MG63 (cell line): ENCODE data around the gene SYNDIG1L. TPM values are rescaled to one million over a fixed set of nuclear protein-coding genes. Genes with fewer than 3 reads are reported as not detected.

Experiments used
- DNase-seq: peaks from one replicate; pipeline ENCODE4 v3.0.0-alpha.2; 2020
- H3K27me3 ChIP-seq: fragments of 250-450 bp; sonication (Bioruptor Pico); 2 replicates; pipeline ENCODE4 v1.5.1; 2020; ENCODE audit warnings: mild to moderate bottlenecking, moderate library complexity
- H3K36me3 ChIP-seq: fragments of 250-450 bp; sonication (Bioruptor Pico); 2 replicates; pipeline ENCODE4 v1.5.1; 2020; ENCODE audit warnings: mild to moderate bottlenecking, moderate library complexity
- H3K4me3 ChIP-seq: fragments of 250-450 bp; sonication (Bioruptor Pico); 2 replicates; pipeline ENCODE4 v1.5.1; 2020; ENCODE audit warnings: mild to moderate bottlenecking, moderate library complexity
- H3K9me3 ChIP-seq: fragments of 250-450 bp; sonication (Bioruptor Pico); 2 replicates; pipeline ENCODE4 v1.5.1; 2020; ENCODE audit warnings: mild to moderate bottlenecking, moderate library complexity
- total RNA-seq: library from RNA; depleted of rRNA; stranded (reverse); fragments of >200 nt; shearing (Covaris generic); gene quantifications from 2 replicates; pipeline ENCODE4 v1.2.3, GENCODE V29; 2014; ENCODE audit warnings: low replicate concordance

SYNDIG1L gene
- total RNA-seq, 1 experiment from 2014 or later: not detected

DNA sequence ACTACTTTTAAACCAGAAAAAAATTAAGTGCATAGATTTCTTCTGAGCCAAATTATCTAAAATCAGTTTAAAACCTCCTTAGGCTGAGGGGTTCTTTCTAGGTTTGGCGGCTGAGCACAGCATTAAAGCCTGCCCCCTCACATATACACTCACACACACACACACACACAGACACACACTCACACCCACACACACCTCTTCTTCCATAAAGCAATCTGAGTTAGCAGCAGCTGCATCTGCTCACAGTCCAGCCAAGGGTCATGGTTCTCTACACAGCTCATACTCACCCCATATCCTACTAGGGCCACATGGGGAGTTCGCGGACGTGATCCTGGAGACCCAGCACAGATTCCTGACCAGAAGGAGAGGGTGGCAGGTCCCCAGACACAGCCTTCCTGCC lies 12.4 kb downstream of the SYNDIG1L start:
- DNase-seq: no peak
- Histone ChIP-seq H3K36me3 (no peaks in the 10 kb centered on the region), H3K27me3 (peaks cover 9% of the 10 kb centered on the region), H3K9me3 (no peaks in the 10 kb centered on the region), H3K4me3 (no peak overlapping the region)

GRCh38 chr14:74412753-74413152 lies 13.3 kb downstream of the SYNDIG1L start:
- H3K27me3 ChIP-seq: peaks cover 5% of the 10 kb centered on the region; the same call in 1 of the 2 replicates
- no peak for DNase-seq

GRCh38 chr14:74411671-74412070 lies 14.3 kb downstream of the SYNDIG1L start:
- no peaks in the 10 kb centered on the region for H3K36me3 ChIP-seq
- H3K27me3 ChIP-seq: no peaks in the 10 kb centered on the region
- no peaks in the 10 kb centered on the region for H3K9me3 ChIP-seq
- no peak for DNase-seq
- H3K4me3 ChIP-seq: no peak overlapping the region

More at GRCh38 chr14:74412753-74413152, 13.3 kb downstream of the SYNDIG1L start:
- no peaks in the 10 kb centered on the region for H3K9me3 ChIP-seq
- no peak overlapping the region for H3K4me3 ChIP-seq
- H3K36me3 ChIP-seq: no peaks in the 10 kb centered on the region

DNA sequence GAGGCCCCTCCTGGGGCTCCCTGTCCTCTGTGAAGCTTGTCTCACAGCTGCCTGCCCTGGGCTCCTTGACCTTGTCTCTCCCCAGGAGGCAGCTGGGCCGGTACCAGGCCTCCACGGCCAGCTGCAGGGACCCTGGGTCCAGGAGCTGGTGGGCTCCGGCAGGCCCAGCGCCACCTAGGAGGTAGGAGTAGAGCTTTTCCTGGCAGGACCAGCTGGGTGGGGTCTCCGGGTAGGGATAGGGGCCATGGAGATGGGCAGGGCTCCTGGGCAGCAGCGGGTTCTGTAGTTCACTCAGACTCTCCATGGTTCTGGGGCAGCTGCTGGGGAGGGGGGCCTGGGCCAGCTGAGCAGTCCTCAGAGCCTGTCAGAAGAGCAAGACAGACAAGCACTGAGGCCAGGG lies 16.6 kb downstream of the SYNDIG1L start:
- no peaks in the 10 kb centered on the region for H3K9me3 ChIP-seq
- H3K4me3 ChIP-seq: no peak overlapping the region
- no peaks in the 10 kb centered on the region for H3K27me3 ChIP-seq
- DNase-seq: no peak
- H3K36me3 ChIP-seq: no peaks in the 10 kb centered on the region

- DNase-seq: no peak
- Histone ChIP-seq H3K27me3 (no peaks in the 10 kb centered on the region), H3K4me3 (no peak overlapping the region), H3K36me3 (no peaks in the 10 kb centered on the region), H3K9me3 (no peaks in the 10 kb centered on the region)
Measured at GRCh38 chr14:74408870-74409269, 17.1 kb downstream of the SYNDIG1L start.

- no peak for DNase-seq
- Histone ChIP-seq H3K4me3 (no peak overlapping the region), H3K27me3 (no peaks in the 10 kb centered on the region), H3K9me3 (no peaks in the 10 kb centered on the region), H3K36me3 (no peaks in the 10 kb centered on the region)
Measured at GRCh38 chr14:74407801-74408154, 18.2 kb downstream of the SYNDIG1L start.

DNA sequence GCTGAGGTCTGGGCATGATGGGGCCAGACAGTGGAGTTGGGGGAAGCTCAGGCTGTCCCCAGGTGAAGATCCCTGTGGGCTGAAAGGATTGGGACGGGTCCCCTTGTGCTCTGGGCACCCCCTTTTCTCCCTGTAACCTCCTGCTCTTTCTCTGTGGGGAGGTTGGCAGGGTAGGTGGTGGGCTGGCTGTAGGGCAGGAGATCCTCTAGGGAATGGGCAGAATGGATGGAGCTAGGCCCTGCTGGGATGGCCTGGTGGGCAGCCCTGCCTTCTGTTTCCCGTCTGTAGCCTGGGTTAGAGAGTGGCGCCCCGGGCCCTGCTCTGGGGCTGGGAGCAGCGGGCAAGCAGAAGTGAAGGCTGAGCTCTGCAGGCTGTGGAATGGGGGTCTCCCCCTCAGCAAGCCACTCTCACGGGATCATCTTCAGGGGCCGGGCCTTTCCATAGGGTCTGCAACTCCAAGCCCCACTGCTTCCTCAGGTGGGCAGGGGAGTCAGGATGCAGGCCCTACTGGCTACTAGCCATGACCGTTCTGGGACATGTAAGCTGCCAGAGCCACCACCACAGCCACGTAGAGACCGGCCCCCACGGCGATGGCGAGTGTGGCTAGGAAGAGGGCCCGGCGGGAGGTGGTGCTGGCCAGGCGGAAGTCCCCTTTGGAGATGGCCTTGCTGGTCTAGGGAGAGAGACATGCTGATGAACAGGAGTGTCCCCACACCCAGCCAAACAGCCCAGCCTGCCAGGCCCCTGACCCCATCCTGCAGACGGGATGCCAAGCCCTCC lies 18.8 kb downstream of the SYNDIG1L start:
- no peaks in the 10 kb centered on the region for H3K27me3 ChIP-seq

GRCh38 chr14:74405663-74406062 lies 20.3 kb downstream of the SYNDIG1L start:
- Histone ChIP-seq H3K27me3 (no peaks in the 10 kb centered on the region), H3K4me3 (no peak overlapping the region)
- DNase-seq: no peak

More for the DNA sequence above, 18.8 kb downstream of the SYNDIG1L start:
- Histone ChIP-seq H3K36me3 (no peaks in the 10 kb centered on the region), H3K9me3 (no peaks in the 10 kb centered on the region), H3K4me3 (no peak overlapping the region)
- DNase-seq: no peak

DNA sequence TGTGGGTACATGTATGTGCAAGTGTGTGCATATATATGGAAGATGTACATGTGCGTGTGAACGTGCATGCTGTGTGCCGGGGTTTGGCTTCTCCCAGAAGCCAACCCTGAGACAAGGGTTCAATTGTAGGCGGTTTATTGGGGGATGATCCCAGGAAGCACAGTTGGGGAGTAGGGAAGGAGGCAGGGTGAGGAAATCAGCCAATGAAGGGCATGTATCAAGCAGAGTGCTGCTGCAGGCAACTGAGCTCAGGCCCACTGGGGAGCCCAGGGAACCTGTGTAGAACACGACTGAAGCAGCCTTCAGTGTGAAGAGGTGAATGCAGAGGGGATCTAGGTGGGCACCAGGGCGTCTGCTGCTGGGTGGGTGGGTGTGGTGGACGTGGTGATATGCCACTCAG lies 21.6 kb downstream of the SYNDIG1L start:
- no peak overlapping the region for H3K4me3 ChIP-seq
- no peak for DNase-seq
- H3K27me3 ChIP-seq: no peaks in the 10 kb centered on the region
- H3K9me3 ChIP-seq: no peaks in the 10 kb centered on the region
- H3K36me3 ChIP-seq: no peaks in the 10 kb centered on the region

More at GRCh38 chr14:74405663-74406062, 20.3 kb downstream of the SYNDIG1L start:
- Histone ChIP-seq H3K36me3 (no peaks in the 10 kb centered on the region), H3K9me3 (no peaks in the 10 kb centered on the region)

GRCh38 chr14:74403619-74404417 lies 22.2 kb downstream of the SYNDIG1L start:
- Histone ChIP-seq H3K27me3 (no peaks in the 10 kb centered on the region), H3K4me3 (no peak overlapping the region), H3K9me3 (no peaks in the 10 kb centered on the region), H3K36me3 (no peaks in the 10 kb centered on the region)
- DNase-seq: no peak

DNA sequence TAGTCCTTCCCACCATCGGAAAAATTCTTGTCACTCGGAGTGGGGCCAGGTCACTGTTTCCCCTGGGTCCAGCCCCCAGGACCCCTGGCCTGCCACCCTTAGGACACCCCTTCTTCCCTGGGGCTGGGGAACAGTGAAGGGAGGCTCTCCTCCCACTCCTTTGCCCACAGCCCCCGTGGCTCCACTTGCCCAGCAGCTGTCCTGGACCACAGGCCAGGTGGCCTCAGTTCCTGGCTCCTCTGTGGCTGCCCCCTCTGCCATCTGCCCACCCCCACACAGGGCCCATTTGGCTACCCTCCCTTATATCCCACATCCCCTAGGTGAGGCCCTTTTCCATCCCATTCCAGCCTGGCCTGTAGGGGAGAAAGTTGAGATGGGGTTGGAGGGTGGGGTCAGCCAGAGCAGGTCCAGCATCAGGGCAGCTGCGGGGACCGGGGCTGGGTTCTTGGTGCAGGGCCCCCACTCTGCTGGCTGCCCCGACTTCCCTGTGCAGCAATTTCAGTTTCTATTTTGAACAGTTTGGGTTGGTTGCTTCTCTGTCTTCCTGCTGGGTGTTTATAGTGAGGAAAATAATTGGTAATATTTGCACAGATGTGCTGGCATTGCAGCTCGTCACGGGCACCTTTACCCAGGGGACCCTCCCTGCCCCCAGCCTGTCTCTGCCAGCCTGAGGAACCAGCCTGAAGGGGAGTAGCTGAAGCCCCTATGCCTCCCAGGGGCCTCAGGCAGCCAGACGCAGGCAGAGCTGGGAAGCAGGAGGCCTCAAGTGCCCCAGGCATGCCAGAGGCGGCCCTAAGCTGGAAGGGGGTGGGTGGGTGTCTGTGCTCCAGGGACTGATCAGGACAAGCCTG lies 23.4 kb downstream of the SYNDIG1L start:
- no peaks in the 10 kb centered on the region for H3K9me3 ChIP-seq
- no peaks in the 10 kb centered on the region for H3K27me3 ChIP-seq
- no peak overlapping the region for H3K4me3 ChIP-seq
- no peaks in the 10 kb centered on the region for H3K36me3 ChIP-seq
- DNase-seq: no peak

DNA sequence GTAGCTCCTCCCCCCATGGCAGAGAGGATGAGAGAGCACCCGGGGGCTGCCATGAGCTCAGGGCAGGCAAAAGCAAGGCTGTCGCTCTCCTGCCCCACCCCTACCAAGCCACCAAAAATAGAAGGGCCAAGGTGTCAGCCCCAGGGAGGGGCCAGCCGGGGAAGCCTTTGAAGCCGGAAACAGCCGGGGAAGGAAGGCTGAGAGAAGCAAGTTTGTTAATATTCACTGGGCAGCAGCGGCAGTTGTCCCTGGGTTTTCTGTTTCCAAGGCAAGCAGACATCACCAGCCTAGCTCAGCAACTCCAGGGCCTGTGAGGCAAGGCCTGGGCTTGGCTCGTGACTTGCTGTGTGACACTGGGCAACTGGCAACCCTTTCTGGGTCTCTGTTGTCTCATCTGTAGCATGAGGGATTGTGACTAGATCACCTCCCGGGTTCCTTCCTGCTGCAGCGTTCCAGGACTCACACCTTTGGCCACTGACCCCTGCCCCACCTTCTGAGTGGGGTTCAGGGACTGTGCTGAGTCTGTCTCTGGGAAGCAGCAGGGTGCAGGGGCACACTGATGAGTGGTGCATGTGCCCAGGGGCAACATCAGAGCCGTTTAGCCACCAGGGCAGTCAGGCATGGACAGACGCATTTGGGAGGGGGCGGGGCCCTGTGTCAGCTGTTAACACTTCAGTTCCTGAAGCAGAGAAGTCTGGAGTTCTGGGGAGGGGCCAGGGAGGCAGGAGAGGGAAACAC lies 24.3 kb downstream of the SYNDIG1L start:
- no peak for DNase-seq
- H3K4me3 ChIP-seq: no peak overlapping the region
- H3K27me3 ChIP-seq: no peaks in the 10 kb centered on the region
- H3K9me3 ChIP-seq: no peaks in the 10 kb centered on the region
- no peaks in the 10 kb centered on the region for H3K36me3 ChIP-seq

DNA sequence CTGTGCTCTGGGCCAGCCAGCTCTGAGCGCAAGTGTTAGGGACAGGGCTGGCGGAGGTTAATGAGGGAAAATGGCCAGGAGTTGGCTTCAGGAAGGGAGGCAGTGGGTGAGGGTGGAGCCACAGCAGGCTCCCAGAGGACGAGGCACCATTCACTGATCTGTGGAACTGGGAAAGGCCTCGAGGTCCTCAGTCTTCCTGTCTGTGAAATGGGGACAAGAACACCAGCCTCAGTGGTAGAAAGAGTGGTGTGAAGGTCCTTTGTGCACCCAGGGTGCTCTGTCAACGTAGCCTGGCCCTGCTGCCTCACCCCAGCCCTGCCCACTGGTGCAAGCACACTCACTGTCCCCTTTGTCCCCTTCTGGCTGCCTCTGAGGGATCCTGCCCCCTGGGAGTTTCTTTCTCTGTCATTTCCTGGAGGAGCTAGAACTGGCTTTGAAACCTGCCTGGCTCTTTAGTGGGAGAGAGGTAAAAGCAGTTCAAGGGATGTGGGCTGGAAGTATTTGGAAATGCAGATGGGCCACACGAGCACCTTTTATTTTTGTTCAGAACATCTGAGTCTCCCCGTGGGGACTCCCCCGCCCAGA lies 25.0 kb downstream of the SYNDIG1L start:
- Histone ChIP-seq H3K36me3 (no peaks in the 10 kb centered on the region), H3K4me3 (no peak overlapping the region), H3K9me3 (no peaks in the 10 kb centered on the region), H3K27me3 (no peaks in the 10 kb centered on the region)
- no peak for DNase-seq

GRCh38 chr14:74400031-74400685 lies 25.9 kb downstream of the SYNDIG1L start:
- Histone ChIP-seq H3K4me3 (no peak overlapping the region), H3K27me3 (no peaks in the 10 kb centered on the region), H3K36me3 (no peaks in the 10 kb centered on the region), H3K9me3 (no peaks in the 10 kb centered on the region)
- no peak for DNase-seq

DNA sequence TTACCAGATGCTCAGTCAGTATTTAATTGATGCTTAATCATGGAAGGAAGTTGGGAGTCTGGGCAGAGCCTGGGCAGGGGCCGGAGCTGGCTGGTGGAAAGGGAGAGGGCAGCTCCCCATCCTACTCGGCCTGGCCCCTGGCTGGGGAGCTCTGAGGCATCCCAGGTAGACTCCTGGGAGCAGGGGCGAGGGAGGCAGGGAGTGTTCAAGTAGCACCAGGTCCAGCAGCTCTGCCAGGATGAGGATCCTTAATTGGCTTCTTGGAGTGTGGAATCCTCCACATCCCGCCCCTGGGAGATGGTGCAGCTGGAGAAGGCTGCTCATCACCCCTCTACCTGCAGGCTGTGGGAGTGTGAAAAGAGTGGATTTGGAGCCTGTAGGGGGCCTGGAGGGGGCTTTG lies 30.9 kb downstream of the SYNDIG1L start:
- no peak for DNase-seq
- no peaks in the 10 kb centered on the region for H3K36me3 ChIP-seq
- no peaks in the 10 kb centered on the region for H3K27me3 ChIP-seq
- no peak overlapping the region for H3K4me3 ChIP-seq
- no peaks in the 10 kb centered on the region for H3K9me3 ChIP-seq

GRCh38 chr14:74394549-74394948 lies 31.5 kb downstream of the SYNDIG1L start:
- Histone ChIP-seq H3K9me3 (no peaks in the 10 kb centered on the region), H3K27me3 (no peaks in the 10 kb centered on the region), H3K36me3 (no peaks in the 10 kb centered on the region), H3K4me3 (no peak overlapping the region)
- no peak for DNase-seq
